Measurements from ENCODE around the gene ARSK.
A peak's percentile ranks its signal among the peaks of the same experiment; 100 is the strongest.

DNA sequence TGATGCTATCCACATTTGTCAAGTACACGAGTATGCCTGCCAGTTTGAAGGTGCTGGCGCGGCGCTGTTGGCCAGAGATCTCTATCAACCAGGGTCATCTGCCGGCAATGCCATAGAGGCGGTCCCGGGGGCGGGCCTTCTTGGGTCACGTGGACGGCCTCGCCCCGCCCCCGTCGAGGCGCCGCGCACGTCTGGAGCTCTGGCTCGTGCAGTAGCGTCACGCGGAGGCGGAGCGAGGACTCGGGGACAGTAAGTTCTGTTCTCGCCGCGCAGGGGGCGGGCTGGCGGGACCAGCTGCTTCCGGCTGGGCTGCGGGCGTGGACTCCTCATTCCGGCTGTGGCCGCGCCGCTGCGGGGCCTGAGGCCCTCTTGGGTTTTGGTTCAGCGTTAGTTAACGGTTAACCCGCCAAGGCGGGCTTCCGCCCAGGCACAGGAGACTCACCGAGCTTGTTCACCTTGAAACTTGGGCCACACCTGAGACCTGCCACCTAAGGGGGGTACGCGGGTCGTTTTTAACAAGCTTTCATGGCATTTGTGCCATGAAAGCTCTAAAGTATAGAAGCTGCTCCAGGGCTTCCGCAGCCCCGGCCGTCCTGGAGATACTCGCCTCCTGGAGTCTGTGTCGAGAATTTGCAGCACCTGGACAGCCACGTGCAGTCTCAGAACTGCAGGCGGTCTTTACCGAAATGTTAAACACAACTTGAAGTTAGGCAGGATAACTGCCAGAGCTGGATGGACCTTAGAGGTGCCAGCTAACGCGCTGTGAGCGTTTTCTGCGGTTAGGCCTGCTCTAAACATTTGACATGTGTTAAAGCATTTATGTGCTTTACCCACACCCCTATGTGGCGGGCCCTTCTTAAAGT lies 91.9 kb downstream of the ARSK start, which contains the start of gene RFESD:
- TF ChIP-seq, protein P1, sequence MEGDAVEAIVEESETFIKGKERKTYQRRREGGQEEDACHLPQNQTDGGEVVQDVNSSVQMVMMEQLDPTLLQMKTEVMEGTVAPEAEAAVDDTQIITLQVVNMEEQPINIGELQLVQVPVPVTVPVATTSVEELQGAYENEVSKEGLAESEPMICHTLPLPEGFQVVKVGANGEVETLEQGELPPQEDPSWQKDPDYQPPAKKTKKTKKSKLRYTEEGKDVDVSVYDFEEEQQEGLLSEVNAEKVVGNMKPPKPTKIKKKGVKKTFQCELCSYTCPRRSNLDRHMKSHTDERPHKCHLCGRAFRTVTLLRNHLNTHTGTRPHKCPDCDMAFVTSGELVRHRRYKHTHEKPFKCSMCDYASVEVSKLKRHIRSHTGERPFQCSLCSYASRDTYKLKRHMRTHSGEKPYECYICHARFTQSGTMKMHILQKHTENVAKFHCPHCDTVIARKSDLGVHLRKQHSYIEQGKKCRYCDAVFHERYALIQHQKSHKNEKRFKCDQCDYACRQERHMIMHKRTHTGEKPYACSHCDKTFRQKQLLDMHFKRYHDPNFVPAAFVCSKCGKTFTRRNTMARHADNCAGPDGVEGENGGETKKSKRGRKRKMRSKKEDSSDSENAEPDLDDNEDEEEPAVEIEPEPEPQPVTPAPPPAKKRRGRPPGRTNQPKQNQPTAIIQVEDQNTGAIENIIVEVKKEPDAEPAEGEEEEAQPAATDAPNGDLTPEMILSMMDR (IDR thresholded peaks at IDR 0.05), result peak in 5 of 7 experiments; percentile 10 to 43 (median 24)
- peak; percentile 90 to 98 (median 98) for TF ChIP-seq POLR2A (IDR thresholded peaks at IDR 0.05)
